Posterior vena cava (tissue), 2 donors: Measurements from ENCODE around the gene KRT81. TPM values are rescaled to one million over a fixed set of nuclear protein-coding genes. Genes with fewer than 3 reads are reported as not detected.
"Not testable (repeated sequence)": the region's sequence is repeated elsewhere in the genome, so short reads cannot be mapped to it uniquely, and the experiment has no call there.

Experiments
- DNase-seq: peaks from one replicate; pipeline ENCODE4 v3.0.0-alpha.2; 2020; ENCODE audit warnings: low spot score
- intact Hi-C, 2 donors: fragments of 100-400 bp; cut with DNase I; formaldehyde crosslinking; loops; one replicate each; pipeline versions ENCODE4 v1.14.1 to v1.14.2; 2022 to 2023
- total RNA-seq, 2 donors: library from RNA; stranded (reverse); fragmentation: NEBNext Ultra II Directional; extraction: Animal tissue kit (Norgen Biotek cat#: 25700); gene quantifications; one replicate each; pipeline ENCODE4 v1.2.1, GENCODE V29; 2021
- donor health status: DM: yes; HTN: yes; CAD: no.
- donor health status: DM: yes; HTN: yes; CAD: no.

Gene KRT81
- total RNA-seq, 2 donors from 2014 or later, result not detected

GRCh38 chr12:52320784-52321400, 29.6 kb upstream of the KRT81 start, which contains the start of gene KRT83:
TSS of gene KRT83 (minus strand) at chr12:52321398. CDS start at chr12:52321335, 63 bp downstream.
- DNase-seq, result peak; percentile 79
- intact Hi-C loops, result no loop called here

DNA sequence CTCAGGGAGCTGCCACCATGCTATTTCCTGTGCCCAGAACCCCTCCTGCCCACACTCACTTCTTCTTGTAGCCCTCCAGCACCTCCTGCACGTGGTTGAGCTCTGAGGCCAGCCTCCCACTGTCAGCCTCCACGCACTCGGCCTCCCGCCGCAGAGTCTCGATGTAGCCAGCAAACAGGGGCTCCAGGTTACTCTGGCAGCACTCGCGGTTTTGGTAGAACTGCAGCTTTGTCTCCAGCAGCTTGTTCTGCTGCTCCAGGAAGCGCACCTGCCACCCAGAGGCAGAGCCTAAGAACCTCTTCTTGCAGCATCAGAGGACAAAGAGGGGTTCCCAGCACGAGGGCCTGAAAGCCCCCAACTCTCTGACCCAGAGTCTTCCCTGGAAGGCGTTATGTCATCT, 27.8 kb upstream of the KRT81 start:
- intact Hi-C loops, result no loop called here

GRCh38 chr12:52318241-52318990, 27.1 kb upstream of the KRT81 start:
- DNase-seq, result peak; percentile 51
- intact Hi-C loops, result no loop called here

More for the DNA sequence above, 27.8 kb upstream of the KRT81 start:
- peak; percentile 45 for DNase-seq

- intact Hi-C loops, result no loop called here
These were observed 26.2 kb upstream of the KRT81 start for GRCh38 chr12:52317468-52318052.

DNA sequence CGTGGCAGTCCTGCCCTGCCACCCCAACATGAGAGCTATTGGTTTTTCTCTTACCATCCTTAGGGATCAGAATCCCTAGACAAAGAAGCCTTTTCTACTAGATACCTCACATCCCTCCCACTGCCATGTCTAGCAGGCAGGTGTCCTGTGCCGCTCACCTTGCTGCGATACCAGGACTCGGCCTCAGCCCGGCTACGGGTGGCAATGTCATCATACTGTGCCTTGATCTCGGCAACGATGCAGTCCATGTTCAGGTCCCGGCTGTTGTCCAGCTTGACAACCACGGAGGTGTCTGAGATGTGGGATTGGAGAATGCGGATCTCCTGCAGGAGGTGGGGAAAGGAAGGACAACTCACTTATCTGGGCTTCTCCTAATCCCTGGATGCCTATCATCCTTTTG, 25.4 kb upstream of the KRT81 start:
- intact Hi-C loops, result no loop called here
- DNase-seq, result no peak

More at GRCh38 chr12:52317468-52318052, 26.2 kb upstream of the KRT81 start:
- no peak for DNase-seq

DNA sequence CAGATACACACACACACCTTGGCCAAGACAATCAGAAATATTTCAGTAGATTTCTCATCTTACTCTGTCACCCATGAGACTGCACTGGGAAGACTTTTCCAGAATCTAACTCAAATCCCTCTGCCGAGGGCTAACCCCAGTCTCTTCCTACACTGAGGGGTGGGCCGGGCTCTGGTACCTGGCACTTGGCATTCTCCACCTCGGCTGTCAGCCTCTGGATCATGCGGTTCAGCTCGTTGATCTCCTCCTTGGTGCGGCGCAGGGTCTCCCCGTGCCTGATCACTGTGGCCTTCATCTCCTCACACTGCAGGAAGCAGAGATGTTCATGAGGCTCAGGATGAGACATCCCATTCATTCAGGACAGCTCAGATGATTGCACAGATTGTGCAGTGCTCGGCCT, 25.0 kb upstream of the KRT81 start:
- intact Hi-C loops, result no loop called here
- no peak for DNase-seq

- DNase-seq, intact Hi-C loops: not testable (repeated sequence)
These were observed 24.4 kb upstream of the KRT81 start for GRCh38 chr12:52315721-52316120.

DNA sequence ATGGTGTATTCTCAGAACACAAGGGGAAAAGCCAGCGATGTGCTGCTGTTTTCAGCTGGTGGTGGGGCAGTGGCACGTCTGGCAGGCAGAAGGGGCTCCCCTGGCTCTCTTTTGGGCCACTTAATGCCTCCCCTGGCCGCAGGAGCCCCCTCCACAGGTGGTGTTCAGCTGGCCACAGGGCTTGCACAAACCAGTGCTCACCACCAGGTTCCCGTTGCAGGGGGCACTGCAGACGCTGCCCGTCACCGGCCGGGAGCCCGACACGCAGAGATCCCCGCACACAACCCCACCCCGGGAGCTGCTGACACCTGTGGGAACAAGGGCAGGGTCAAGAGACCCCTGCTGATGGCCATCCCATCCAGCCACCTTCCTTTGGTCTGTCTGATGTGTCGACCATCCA, 23.2 kb upstream of the KRT81 start:
- DNase-seq, result no peak
- intact Hi-C loops, result no loop called here

GRCh38 chr12:52313926-52314325, 22.6 kb upstream of the KRT81 start:
- no peak for DNase-seq

GRCh38 chr12:52313461-52313860, 22.1 kb upstream of the KRT81 start:
- intact Hi-C loops, result no loop called here
- DNase-seq, result peak; percentile 53

More at GRCh38 chr12:52313926-52314325, 22.6 kb upstream of the KRT81 start:
- intact Hi-C loops, result no loop called here

DNA sequence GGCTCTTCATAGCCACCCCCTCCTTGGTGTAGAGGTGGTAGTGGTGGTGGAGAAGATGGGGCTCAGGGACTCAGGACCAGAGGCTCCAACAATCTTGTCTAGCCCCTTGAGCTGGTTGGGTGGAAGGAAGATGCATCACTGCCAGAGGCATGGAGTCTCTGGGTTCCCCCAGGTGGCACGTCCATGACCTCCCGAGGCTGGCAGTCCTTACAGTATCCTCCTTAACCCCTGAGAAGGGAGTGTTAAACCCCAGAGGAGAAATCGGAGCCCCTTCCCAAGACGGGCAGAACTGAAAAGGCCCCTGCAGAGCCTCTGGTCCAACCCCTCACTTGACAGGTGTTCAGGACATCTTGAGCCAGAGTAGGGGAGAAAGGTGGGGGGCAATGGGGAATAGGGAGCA, 20.8 kb upstream of the KRT81 start:
- intact Hi-C loops, result no loop called here
- DNase-seq, result no peak

DNA sequence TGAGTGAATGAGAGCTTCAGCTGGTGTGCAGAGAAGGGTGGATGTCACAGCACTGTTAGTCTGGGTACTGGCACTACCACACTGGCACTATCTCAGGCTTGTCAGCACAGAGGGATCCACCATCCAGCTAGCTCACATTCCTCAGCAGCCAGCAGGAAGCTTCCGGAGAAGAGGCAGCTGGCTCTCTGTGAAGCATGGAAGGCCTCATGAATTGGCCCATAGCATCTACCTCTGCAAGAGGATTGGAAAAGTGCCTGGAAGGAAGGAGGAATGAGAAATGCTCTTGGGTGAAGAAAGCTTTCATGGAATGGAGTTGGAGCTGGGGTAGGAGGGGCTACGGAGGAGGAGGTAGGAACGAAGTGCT, 19.9 kb upstream of the KRT81 start:
- intact Hi-C loops, result no loop called here
- DNase-seq, result no peak

- no peak for DNase-seq
- intact Hi-C loops, result no loop called here
These were observed 19.4 kb upstream of the KRT81 start for GRCh38 chr12:52310622-52311284.

- intact Hi-C loops, result no loop called here
- DNase-seq, result peak; percentile 58
These were observed 17.6 kb upstream of the KRT81 start for GRCh38 chr12:52308806-52309425.

GRCh38 chr12:52307836-52308805, 16.8 kb upstream of the KRT81 start:
- DNase-seq, result peak; percentile 84
- intact Hi-C loops, result no loop called here

DNA sequence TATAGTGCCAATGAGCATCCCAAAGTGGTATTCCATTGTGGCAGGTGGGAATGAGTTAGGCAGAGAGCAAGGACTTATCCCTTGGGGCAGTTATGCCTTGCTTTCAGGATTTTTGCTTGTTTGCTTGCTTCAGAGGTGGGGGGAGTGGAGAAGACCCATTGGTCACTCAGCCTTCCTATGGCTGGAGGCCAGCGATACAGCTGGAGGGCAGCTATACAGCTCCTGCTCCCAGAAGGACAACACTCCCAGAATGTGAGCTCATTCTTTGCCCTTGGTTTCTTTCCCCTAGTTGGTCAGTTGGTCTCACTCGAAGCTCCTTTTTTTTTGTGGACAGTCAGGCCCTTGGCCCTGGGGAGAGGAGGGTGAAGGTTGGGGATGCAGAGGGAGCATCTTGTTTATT, 15.4 kb upstream of the KRT81 start:
- DNase-seq, result peak; percentile 26
- intact Hi-C loops, result no loop called here

DNA sequence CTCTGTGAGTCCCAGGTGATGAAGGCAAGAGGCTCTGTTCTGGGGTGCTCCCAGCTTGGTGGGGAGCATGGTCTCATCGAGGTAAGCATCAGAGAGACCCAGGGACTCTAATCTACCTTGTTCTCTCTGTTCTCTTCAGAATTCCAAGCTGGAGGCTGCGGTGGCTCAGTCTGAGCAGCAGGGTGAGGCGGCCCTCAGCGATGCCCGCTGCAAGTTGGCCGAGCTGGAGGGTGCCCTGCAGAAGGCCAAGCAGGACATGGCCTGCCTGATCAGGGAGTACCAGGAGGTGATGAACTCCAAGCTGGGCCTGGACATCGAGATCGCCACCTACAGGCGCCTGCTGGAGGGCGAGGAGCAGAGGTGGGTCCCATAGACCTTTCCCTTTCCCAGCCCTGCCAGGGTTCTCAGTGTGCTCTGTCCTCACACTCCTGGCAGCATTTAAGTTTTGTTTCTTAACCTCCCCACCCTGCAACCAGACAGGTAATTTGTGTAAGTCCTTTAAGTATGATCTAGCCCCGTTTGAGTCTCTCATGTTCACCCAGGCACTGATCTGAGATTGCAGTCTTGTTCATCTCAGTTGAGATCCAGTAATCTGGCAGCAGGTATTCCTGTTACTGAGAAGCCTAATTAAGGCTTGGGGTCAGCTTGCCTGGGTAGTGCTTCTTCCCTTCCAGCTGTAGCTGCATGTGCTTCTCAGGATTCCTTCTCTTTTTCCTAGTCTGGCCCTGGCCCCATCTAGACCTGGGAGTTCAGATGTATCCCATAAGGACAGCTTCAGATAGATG, 14.8 kb upstream of the KRT81 start:
- DNase-seq, result peak; percentile 30

DNA sequence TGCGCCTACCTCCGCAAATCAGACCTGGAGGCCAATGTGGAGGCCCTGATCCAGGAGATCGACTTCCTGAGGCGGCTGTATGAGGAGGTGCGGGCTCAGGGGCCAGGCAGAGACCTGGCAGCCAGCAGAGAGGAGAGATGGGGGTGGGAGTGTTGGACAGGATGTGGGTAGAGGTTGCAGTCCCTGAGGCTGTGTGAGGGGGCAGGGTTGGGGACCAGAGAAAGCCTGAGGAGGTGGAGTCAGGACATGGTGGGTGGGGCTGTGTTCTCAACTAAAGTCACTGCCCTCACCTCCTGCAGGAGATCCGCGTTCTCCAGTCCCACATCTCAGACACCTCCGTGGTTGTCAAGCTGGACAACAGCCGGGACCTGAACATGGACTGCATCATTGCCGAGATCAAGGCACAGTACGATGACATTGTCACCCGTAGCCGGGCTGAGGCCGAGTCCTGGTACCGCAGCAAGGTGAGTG, 13.6 kb upstream of the KRT81 start:
- peak; percentile 62 for DNase-seq
- intact Hi-C loops, result not testable (repeated sequence)

More for the DNA sequence above, 14.8 kb upstream of the KRT81 start:
- intact Hi-C loops, result no loop called here
